GM18508 (cell line): ENCODE data around the gene ATG2B.

Experiments
- ATAC-seq: cut with Tn5 transposase; IDR thresholded peaks from one replicate; pipeline ENCODE4 v1.9.1; 2021; ENCODE audit warnings: moderate number of reproducible peaks; ENCODE audit not compliant: insufficient read depth, unreplicated experiment

ATG2B gene

DNA sequence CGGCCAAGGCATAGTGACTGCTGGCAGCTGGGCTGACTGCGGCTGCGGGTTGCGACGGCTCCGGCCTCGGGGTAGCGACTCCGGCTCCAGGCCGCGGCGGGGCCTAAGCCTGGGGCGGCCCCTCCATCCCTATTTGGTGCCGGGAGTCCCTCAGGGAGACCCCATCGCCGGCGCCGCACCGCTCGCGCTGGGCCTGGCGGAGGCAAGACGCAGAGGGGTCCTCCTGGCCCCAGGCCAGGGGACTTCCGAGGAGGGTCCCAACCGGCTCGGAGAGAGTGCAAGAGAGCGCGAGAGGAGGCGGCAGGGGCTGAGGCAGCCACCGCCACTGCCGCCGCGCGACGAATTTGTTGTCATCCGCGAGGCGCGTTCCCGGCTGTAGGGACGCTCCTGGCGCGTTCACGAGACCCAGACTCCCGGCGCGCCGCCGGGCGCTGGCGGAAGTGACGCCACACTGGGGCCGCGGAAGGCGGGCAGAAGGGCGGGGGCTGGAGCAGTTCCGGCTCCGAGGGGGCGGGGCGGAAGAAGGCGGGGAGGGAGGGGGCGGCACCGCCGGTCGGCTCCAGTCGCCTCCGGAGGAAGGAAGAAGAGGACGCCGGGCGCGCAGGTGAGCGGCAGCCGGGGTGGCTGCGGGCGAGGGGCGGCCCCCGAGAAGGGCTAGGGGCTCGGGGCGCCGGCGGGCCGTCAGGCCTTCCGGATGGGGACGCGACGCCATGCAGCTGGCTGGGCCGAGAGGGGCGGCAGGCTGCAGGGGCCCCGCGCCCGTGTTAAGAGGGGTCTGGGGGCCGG is at the start of gene ATG2B, which contains the start of gene GSKIP:
Gene ATG2B (minus strand): TSS at position 377 of the 786 bp plus-strand sequence. CDS start 365 bp downstream, at position 12.
Gene GSKIP (plus strand): TSS at position 562 of the 786 bp plus-strand sequence. CDS start 18,722 bp downstream, outside the sequence.
- ATAC-seq = no peak

DNA sequence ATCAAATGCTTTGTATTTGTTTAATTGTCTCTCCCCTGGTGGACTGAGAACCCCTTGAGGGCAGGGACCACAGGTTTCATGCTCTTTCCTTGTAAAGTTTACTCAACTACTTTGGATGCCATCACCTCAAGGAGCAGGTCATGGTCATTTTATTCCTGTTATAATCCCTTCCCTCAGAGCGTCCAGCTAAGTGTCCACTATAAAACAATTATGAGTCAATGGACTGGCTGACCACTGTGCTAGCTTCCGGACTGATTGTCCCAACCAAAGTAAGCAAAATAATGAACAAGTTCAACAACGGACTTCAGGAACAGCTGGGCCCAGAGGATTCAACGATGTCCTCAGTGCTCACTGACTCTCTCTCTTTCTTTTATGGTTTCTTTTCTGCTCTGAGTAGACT is 47.0 kb upstream of the ATG2B start:
- ATAC-seq = no peak

- ATAC-seq = no peak
Measured at GRCh38 chr14:96409701-96410100, 46.6 kb upstream of the ATG2B start.

DNA sequence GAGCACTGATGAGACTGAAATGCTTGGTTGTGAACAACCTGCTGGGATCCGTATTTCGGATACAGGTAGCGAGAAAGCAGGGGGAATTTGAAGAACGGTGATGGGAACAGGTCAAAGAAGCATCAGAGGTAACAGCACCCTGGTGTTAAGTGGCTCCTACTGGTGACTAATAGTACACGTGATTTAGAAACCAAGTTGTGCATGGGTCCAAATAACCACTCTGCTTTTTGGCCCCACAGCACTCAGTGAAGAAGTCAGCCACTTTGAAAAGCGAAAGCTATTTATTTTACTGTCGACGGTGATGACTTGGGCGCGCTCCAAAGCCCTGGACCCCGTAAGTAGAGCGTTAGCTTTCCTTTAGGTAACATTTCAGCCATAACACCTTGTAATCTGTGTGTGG is 45.5 kb upstream of the ATG2B start:
- no peak for ATAC-seq

GRCh38 chr14:96407935-96408570 is 44.9 kb upstream of the ATG2B start:
- ATAC-seq = no peak

- no peak for ATAC-seq
Measured at GRCh38 chr14:96405677-96406076, 42.5 kb upstream of the ATG2B start.

DNA sequence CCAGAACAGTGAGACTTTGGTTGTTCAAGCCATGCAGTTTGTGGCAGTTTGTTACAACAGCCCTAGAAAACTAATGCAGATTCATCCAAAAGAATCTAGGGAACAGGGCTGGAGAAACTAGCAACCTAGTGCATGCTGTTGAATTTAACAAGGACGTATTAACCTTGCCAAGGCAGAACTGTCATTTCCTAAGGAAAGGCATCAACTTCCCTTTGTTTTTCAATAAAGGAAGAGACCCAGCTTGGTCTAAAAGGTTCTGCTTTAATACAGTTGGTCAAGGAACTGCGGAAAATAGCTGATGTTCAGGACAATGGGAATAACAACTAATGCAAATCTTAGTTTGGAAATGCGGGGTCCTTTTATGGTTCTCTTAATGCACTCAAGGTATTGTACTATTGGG is 40.3 kb upstream of the ATG2B start:
- no peak for ATAC-seq

GRCh38 chr14:96400495-96400894 is 37.4 kb upstream of the ATG2B start:
- ATAC-seq = no peak

- ATAC-seq = no peak
Measured at GRCh38 chr14:96399405-96399804, 36.3 kb upstream of the ATG2B start.

DNA sequence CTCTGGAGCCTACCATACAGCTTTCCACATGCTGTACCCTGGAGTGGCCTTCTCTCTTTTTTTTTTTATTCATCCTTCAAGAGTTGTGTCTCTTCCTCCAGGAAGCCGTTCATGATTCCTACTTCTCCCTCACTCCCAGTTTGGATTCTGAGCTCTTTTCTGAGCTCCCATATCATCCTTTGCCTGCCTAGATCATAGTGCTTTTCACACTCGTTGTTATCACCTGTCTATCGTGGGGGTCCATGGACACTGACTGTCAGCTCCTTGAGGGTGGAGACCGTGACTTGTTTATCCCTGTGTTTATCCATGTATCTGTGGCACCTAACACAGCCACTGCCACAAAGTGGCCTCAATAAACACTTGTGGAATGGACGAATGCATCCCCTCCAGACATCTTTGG is 35.8 kb upstream of the ATG2B start:
- no peak for ATAC-seq

DNA sequence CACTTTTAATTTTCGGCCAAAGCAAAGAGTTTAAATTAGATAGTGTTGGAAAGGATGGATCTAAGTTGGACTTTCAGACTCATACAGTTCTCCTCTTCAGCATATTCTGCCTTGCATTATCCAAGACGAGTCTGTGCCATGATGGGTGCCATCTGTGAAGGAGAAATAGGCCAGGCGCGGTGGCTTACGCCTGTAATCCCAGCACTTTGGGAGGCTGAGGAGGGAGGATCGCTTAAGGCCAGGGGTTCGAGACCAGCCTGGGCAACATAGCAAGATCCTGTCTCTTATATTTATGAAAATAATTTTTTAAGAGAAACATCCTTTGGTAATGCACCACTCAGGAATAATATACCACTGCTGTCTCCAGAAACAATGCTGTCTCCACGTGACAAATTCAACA is 35.3 kb upstream of the ATG2B start:
- no peak for ATAC-seq

- ATAC-seq = no peak
Measured at GRCh38 chr14:96394047-96394815, 31.1 kb upstream of the ATG2B start.

DNA sequence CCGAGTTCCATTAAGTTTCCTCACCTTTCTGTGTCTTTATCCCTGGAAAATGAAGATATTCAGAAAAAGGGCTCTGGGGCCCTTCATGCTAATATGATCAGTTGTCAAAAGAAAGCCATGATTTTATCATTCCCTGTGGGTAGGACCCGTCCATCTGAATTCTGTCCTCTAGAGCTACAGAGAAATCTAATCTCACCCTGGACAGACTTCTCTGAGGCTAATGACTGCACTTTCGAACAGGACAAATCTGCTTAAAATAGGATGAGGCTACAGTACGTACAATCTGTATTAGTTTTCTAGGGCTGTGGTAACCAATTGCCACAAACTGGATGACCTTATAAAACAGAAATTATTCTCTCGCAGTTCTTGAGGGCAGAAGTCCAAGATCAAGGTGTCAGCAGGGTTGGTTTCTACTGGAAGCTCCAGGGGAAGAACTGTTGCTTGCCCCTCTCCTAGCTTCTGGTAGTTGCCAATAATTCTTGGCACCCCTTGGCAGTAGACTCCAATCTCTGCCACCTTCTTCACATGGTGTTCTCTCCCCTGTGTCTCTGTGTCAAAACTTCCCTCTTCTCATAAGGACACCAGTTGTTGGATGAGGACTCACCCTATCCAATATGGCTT is 30.0 kb upstream of the ATG2B start:
- no peak for ATAC-seq

DNA sequence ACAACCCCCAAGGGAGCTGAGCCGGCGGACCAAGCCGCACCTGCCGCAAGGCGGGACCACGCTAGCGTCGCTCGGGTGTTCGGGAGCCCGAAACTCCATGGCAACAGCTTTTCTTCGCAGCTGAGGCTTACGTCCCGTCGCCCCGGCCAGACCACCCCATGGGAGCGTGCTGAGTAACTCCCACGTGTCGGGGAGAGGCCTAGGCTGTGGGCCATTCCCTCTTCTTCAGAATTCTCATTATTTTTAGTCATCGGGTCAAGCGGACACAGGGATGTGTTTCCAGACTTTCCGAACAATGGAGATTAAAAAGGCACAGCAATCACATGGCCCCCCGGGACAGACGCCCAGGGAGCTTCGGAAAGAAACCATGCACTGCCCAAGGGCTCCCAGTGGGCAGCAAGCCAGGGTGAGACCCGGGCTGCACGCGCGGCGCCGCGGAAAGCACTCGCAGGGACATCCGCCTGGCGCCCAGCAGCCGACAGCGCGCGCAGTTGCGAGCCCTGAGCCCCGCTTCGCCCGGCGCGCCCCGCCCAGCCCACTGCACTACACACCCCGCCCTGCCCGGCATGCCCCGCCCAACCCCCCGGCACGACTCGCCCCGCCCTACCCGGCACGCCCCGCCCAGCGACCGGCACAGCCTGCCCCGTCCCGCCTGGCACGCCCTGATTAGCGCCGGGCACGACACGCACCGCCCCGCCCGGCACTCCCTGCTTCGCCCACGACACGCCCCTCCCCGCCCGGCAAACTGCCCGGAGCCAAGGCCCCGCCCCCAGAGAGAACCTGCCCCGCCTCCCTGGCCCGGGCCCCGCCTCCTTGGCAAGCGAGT is 28.4 kb upstream of the ATG2B start:
- ATAC-seq = peak; percentile 51

- ATAC-seq = no peak
Measured at GRCh38 chr14:96390965-96391292, 27.8 kb upstream of the ATG2B start.

DNA sequence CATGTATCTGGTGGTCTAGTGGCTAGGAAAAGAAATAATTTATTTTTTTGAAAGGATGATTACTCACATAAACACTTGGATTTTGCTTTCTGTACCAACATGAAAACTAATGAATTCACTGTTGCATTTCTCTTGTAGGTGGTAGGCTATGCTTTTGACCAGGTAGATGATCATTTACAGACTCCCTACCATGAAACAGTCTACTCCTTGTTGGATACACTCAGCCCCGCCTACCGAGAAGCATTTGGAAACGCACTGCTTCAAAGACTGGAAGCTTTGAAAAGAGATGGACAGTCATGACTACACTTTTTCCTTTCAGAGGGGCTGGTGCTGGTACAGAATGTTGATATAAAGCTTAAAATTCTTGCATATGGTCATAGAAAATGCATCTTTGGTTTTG is 22.2 kb upstream of the ATG2B start:
- ATAC-seq = no peak

- no peak for ATAC-seq
Measured at GRCh38 chr14:96384740-96385139, 21.6 kb upstream of the ATG2B start.

DNA sequence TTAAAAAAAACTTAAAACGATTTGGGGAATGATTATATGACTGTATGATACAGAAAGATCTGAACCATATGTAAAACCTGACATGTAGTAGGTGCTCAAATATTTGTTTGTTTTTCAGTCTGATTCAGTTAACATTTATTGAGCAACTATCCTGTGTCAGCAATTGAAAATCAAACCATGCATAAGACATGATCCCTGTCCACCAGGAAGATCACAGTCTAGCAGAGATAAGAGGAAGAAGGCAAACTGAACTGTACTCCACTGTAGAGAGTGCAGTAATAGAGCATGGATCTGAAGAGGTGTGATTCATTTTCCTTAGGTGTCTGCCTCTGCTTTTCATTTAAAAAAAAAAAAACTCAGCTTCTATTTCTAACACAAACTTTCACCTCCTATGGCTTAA is 20.9 kb upstream of the ATG2B start:
- no peak for ATAC-seq

GRCh38 chr14:96383445-96383844 is 20.3 kb upstream of the ATG2B start:
- ATAC-seq = no peak

DNA sequence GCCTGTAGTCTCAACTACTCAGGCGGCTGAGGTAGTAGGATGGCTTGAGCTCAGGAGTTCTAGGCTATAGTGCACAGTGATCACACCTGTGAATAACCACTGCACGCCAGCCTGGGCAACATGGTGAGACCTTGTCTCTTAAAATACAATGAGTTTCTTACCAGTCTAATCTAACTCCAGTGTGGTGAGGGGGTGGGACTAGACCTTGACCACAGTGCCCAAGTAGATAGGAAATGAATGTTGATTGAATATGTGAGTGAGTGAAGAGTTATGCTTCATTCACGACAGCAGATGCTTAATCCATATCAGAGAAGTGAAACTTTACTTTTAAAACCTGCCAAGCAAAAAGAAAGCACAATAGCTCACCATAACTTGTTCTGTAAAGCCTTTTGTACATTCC is 17.6 kb upstream of the ATG2B start:
- peak; percentile 71 for ATAC-seq
